ENCODE results near the gene FAF1. TPM values are rescaled to one million over a fixed set of nuclear protein-coding genes. Genes with fewer than 3 reads are reported as not detected.

FAF1 gene
- total RNA-seq, 6 experiments from 2014 or later, result 24.1 to 32.4 (median 31.6) TPM

GRCh38 chr1:50847303-50847702, 112.8 kb downstream of the FAF1 start:
- ATAC-seq (no peak), DNase-seq (no peak)
- TF ChIP-seq CTCF (IDR thresholded peaks at IDR 0.05), result no peak
- no peak for TF ChIP-seq POLR2A (IDR thresholded peaks at IDR 0.05)
- Histone ChIP-seq H3K4me3 (no peak overlapping the region), H3K36me3 (no peaks in the 10 kb centered on the region), H3K9me3 (no peaks in the 10 kb centered on the region), H3K4me1 (peaks cover 0 to 4% (median 0%) of the 10 kb centered on the region in 4 donors), H3K27me3 (no peaks in the 10 kb centered on the region), H3K27ac (no peak overlapping the region)
- intact Hi-C loops (cut with DNase I), result no loop called here

- no peaks in the 10 kb centered on the region for H3K9me3 ChIP-seq
- H3K4me3 ChIP-seq, result no peak overlapping the region
- no peak overlapping the region for H3K27ac ChIP-seq
- no peaks in the 10 kb centered on the region for H3K27me3 ChIP-seq
- H3K36me3 ChIP-seq, result no peaks in the 10 kb centered on the region
- no peak for TF ChIP-seq POLR2A (IDR thresholded peaks at IDR 0.05)
- TF ChIP-seq CTCF (IDR thresholded peaks at IDR 0.05), result no peak
- no peak for DNase-seq
- no peaks in the 10 kb centered on the region for H3K4me1 ChIP-seq
- ATAC-seq, result no peak
- 96% methylated on average over 20 of the region's 20 CpGs for WGBS (ENCODE audit: insufficient coverage, low coverage, low lambda C conversion rate, missing lambda C conversion rate)
- intact Hi-C loops (cut with DNase I), result no loop called here
These were observed 113.7 kb downstream of the FAF1 start for GRCh38 chr1:50846224-50846839.

GRCh38 chr1:50841791-50842387, 118.2 kb downstream of the FAF1 start:
- Histone ChIP-seq H3K27ac (no peak overlapping the region), H3K4me3 (no peak overlapping the region), H3K27me3 (no peaks in the 10 kb centered on the region), H3K9me3 (no peaks in the 10 kb centered on the region), H3K4me1 (no peaks in the 10 kb centered on the region), H3K36me3 (no peaks in the 10 kb centered on the region)
- TF ChIP-seq POLR2A (IDR thresholded peaks at IDR 0.05) (no peak), CTCF (IDR thresholded peaks at IDR 0.05) (no peak)
- DNase-seq, result no peak
- intact Hi-C loops (cut with DNase I), result no loop called here
- peak; percentile 38 to 63 (median 54) for ATAC-seq

- TF ChIP-seq POLR2A (IDR thresholded peaks at IDR 0.05) (no peak), CTCF (IDR thresholded peaks at IDR 0.05) (no peak)
- no peaks in the 10 kb centered on the region for H3K9me3 ChIP-seq
- H3K27ac ChIP-seq, result no peak overlapping the region
- no peaks in the 10 kb centered on the region for H3K27me3 ChIP-seq
- DNase-seq (no peak), ATAC-seq (no peak)
- peaks cover 0 to 6% (median 0%) of the 10 kb centered on the region in 4 donors for H3K4me1 ChIP-seq
- no peak overlapping the region for H3K4me3 ChIP-seq
- H3K36me3 ChIP-seq, result no peaks in the 10 kb centered on the region
- intact Hi-C loops (cut with DNase I), result no loop called here
These were observed 124.0 kb downstream of the FAF1 start for GRCh38 chr1:50836117-50836516.

GRCh38 chr1:50833216-50833615, 126.9 kb downstream of the FAF1 start:
- H3K4me3 ChIP-seq, result no peak overlapping the region
- WGBS (ENCODE audit: insufficient coverage, low coverage, low lambda C conversion rate, missing lambda C conversion rate), result 89% methylated on average over 1 of the region's 1 CpG

More at GRCh38 chr1:50833216-50833615, 126.9 kb downstream of the FAF1 start:
- H3K27ac ChIP-seq, result no peak overlapping the region
- ATAC-seq (no peak), DNase-seq (no peak)
- TF ChIP-seq POLR2A (IDR thresholded peaks at IDR 0.05) (no peak), CTCF (IDR thresholded peaks at IDR 0.05) (no peak)
- no peaks in the 10 kb centered on the region for H3K9me3 ChIP-seq
- H3K36me3 ChIP-seq, result no peaks in the 10 kb centered on the region
- peaks cover 0 to 15% (median 0%) of the 10 kb centered on the region in 4 donors for H3K4me1 ChIP-seq
- no peaks in the 10 kb centered on the region for H3K27me3 ChIP-seq
- intact Hi-C loops (cut with DNase I), result no loop called here

Measured in right lobe of liver (tissue), 6 donors.